NCI-H526 treated with DMSO at 0.1 percent for 48 hours (cell line): Measurements from ENCODE around the gene SERPINB12.

Source experiments
- DNase-seq: peaks from one replicate; lab custom pipeline; 2025; lab: John Stamatoyannopoulos, UW

Gene SERPINB12

GRCh38 chr18:63603355-63603754, 61.2 kb downstream of the SERPINB12 start:
- DNase-seq: no peak

- no peak for DNase-seq
These were observed 61.6 kb downstream of the SERPINB12 start for GRCh38 chr18:63603772-63604171.

GRCh38 chr18:63604791-63605567, 62.8 kb downstream of the SERPINB12 start:
- no peak for DNase-seq

- DNase-seq: no peak
These were observed 64.4 kb downstream of the SERPINB12 start for GRCh38 chr18:63606526-63606925.

- DNase-seq: no peak
These were observed 71.3 kb downstream of the SERPINB12 start for GRCh38 chr18:63613420-63613819.

GRCh38 chr18:63617049-63617914, 75.1 kb downstream of the SERPINB12 start:
- no peak for DNase-seq

GRCh38 chr18:63617915-63618234, 75.7 kb downstream of the SERPINB12 start:
- DNase-seq: no peak
